DMS153 treated with DMSO at 0.1 percent for 48 hours (cell line): ENCODE results near the gene LRCOL1.

Source experiments
- DNase-seq: peaks from one replicate; lab custom pipeline; 2025; ENCODE audit not compliant: unreplicated experiment; lab: John Stamatoyannopoulos, UW

LRCOL1 gene

GRCh38 chr12:132554845-132555630 is 55.3 kb downstream of the LRCOL1 start:
- DNase-seq, result no peak
